Dendritic cell treated with granulocyte-macrophage colony-stimulating factor and Interleukin-4, amounts not matched to agents 40 ng/mL and 50 ng/mL, for 4 days (primary cell): ENCODE measurements around the gene STXBP5L.
"Not testable (repeated sequence)": the region's sequence is repeated elsewhere in the genome, so short reads cannot be mapped to it uniquely, and the experiment has no call there.

ENCODE experiments used
- H3K27ac Mint-ChIP-seq: one replicate; pipeline ENCODE4 v1.8.0; 2022; ENCODE audit warnings: mild to moderate bottlenecking, mixed read lengths
- H3K27me3 Mint-ChIP-seq: one replicate; pipeline ENCODE4 v1.8.0; 2022; ENCODE audit warnings: mild to moderate bottlenecking, mixed read lengths
- H3K36me3 Mint-ChIP-seq: one replicate; pipeline ENCODE4 v1.8.0; 2022; ENCODE audit warnings: low read depth, mixed read lengths
- H3K4me1 Mint-ChIP-seq: one replicate; pipeline ENCODE4 v1.8.0; 2022; ENCODE audit warnings: low read depth, mixed read lengths
- H3K4me3 Mint-ChIP-seq: one replicate; pipeline ENCODE4 v1.8.0; 2022; ENCODE audit warnings: mild to moderate bottlenecking, moderate library complexity, mixed read lengths
- H3K9me3 Mint-ChIP-seq: one replicate; pipeline ENCODE4 v1.8.0; 2022; ENCODE audit warnings: mixed read lengths
- intact Hi-C: fragments of 100-400 bp; cut with micrococcal nuclease; formaldehyde crosslinking; loops from one replicate; pipeline ENCODE4 v1.15.0; 2022

The STXBP5L gene

GRCh38 chr3:121228971-121229370 is 321.0 kb downstream of the STXBP5L start:
- Mint-ChIP-seq H3K27ac (no peak overlapping the region), H3K27me3 (no peaks in the 10 kb centered on the region), H3K4me1 (no peaks in the 10 kb centered on the region), H3K4me3 (no peak overlapping the region), H3K36me3 (no peaks in the 10 kb centered on the region), H3K9me3 (no peaks in the 10 kb centered on the region)
- intact Hi-C loops: no loop called here

GRCh38 chr3:121230194-121230593 is 322.2 kb downstream of the STXBP5L start:
- H3K4me3 Mint-ChIP-seq, intact Hi-C loops, H3K4me1 Mint-ChIP-seq, H3K27ac Mint-ChIP-seq, H3K27me3 Mint-ChIP-seq, H3K9me3 Mint-ChIP-seq, H3K36me3 Mint-ChIP-seq: not testable (repeated sequence)

GRCh38 chr3:121231872-121232271 is 323.9 kb downstream of the STXBP5L start:
- Mint-ChIP-seq H3K27ac (no peak overlapping the region), H3K27me3 (no peaks in the 10 kb centered on the region), H3K36me3 (no peaks in the 10 kb centered on the region), H3K4me1 (no peaks in the 10 kb centered on the region), H3K4me3 (no peak overlapping the region), H3K9me3 (no peaks in the 10 kb centered on the region)
- intact Hi-C loops: no loop called here

- Mint-ChIP-seq H3K4me1 (no peaks in the 10 kb centered on the region), H3K9me3 (no peaks in the 10 kb centered on the region), H3K27ac (no peak overlapping the region), H3K27me3 (no peaks in the 10 kb centered on the region), H3K4me3 (no peak overlapping the region), H3K36me3 (no peaks in the 10 kb centered on the region)
- intact Hi-C loops: no loop called here
Measured at GRCh38 chr3:121232309-121233225, 324.6 kb downstream of the STXBP5L start.

GRCh38 chr3:121243208-121243607 is 335.2 kb downstream of the STXBP5L start:
- no peaks in the 10 kb centered on the region for H3K27me3 Mint-ChIP-seq
- no peak overlapping the region for H3K27ac Mint-ChIP-seq
- no peaks in the 10 kb centered on the region for H3K9me3 Mint-ChIP-seq
- H3K36me3 Mint-ChIP-seq: no peaks in the 10 kb centered on the region
- H3K4me1 Mint-ChIP-seq: no peaks in the 10 kb centered on the region
- H3K4me3 Mint-ChIP-seq: no peak overlapping the region
- intact Hi-C loops: no loop called here

GRCh38 chr3:121252676-121253075 is 344.7 kb downstream of the STXBP5L start:
- no peak overlapping the region for H3K27ac Mint-ChIP-seq
- no peaks in the 10 kb centered on the region for H3K36me3 Mint-ChIP-seq
- no peaks in the 10 kb centered on the region for H3K4me1 Mint-ChIP-seq
- H3K9me3 Mint-ChIP-seq: peaks cover 6% of the 10 kb centered on the region
- intact Hi-C loops: no loop called here
- no peak overlapping the region for H3K4me3 Mint-ChIP-seq
- H3K27me3 Mint-ChIP-seq: no peaks in the 10 kb centered on the region

- H3K4me1 Mint-ChIP-seq: no peaks in the 10 kb centered on the region
- no peak overlapping the region for H3K4me3 Mint-ChIP-seq
- no peak overlapping the region for H3K27ac Mint-ChIP-seq
- no peaks in the 10 kb centered on the region for H3K36me3 Mint-ChIP-seq
- intact Hi-C loops: no loop called here
- peaks cover 31% of the 10 kb centered on the region for H3K9me3 Mint-ChIP-seq
- no peaks in the 10 kb centered on the region for H3K27me3 Mint-ChIP-seq
Measured at GRCh38 chr3:121269389-121269788, 361.4 kb downstream of the STXBP5L start.

GRCh38 chr3:121274411-121274810 is 366.4 kb downstream of the STXBP5L start:
- intact Hi-C loops: no loop called here
- H3K27ac Mint-ChIP-seq: no peak overlapping the region
- no peaks in the 10 kb centered on the region for H3K27me3 Mint-ChIP-seq
- H3K36me3 Mint-ChIP-seq: no peaks in the 10 kb centered on the region
- H3K4me3 Mint-ChIP-seq: no peak overlapping the region
- no peaks in the 10 kb centered on the region for H3K4me1 Mint-ChIP-seq
- peaks cover 34% of the 10 kb centered on the region for H3K9me3 Mint-ChIP-seq

GRCh38 chr3:121295452-121295851 is 387.4 kb downstream of the STXBP5L start:
- Mint-ChIP-seq H3K4me1 (no peaks in the 10 kb centered on the region), H3K36me3 (no peaks in the 10 kb centered on the region), H3K4me3 (no peak overlapping the region), H3K9me3 (no peaks in the 10 kb centered on the region), H3K27ac (no peak overlapping the region), H3K27me3 (no peaks in the 10 kb centered on the region)
- intact Hi-C loops: no loop called here

- Mint-ChIP-seq H3K36me3 (no peaks in the 10 kb centered on the region), H3K27ac (no peak overlapping the region), H3K27me3 (no peaks in the 10 kb centered on the region), H3K4me3 (no peak overlapping the region), H3K9me3 (no peaks in the 10 kb centered on the region), H3K4me1 (no peaks in the 10 kb centered on the region)
- intact Hi-C loops: no loop called here
Measured at GRCh38 chr3:121295979-121296378, 388.0 kb downstream of the STXBP5L start.

GRCh38 chr3:121324320-121324719 is 416.3 kb downstream of the STXBP5L start:
- no peaks in the 10 kb centered on the region for H3K36me3 Mint-ChIP-seq
- intact Hi-C loops: no loop called here

GRCh38 chr3:121330118-121330517 is 422.1 kb downstream of the STXBP5L start:
- Mint-ChIP-seq H3K36me3 (no peaks in the 10 kb centered on the region), H3K27me3 (no peaks in the 10 kb centered on the region), H3K4me1 (no peaks in the 10 kb centered on the region), H3K4me3 (no peak overlapping the region), H3K27ac (no peak overlapping the region), H3K9me3 (peaks cover 6% of the 10 kb centered on the region)
- intact Hi-C loops: no loop called here

More at GRCh38 chr3:121324320-121324719, 416.3 kb downstream of the STXBP5L start:
- Mint-ChIP-seq H3K9me3 (no peaks in the 10 kb centered on the region), H3K4me1 (no peaks in the 10 kb centered on the region), H3K27me3 (no peaks in the 10 kb centered on the region), H3K4me3 (no peak overlapping the region), H3K27ac (no peak overlapping the region)

- H3K27ac Mint-ChIP-seq: no peak overlapping the region
Measured at GRCh38 chr3:121330634-121331033, 422.6 kb downstream of the STXBP5L start.

GRCh38 chr3:121355960-121356359 is 448.0 kb downstream of the STXBP5L start:
- H3K27me3 Mint-ChIP-seq, intact Hi-C loops, H3K27ac Mint-ChIP-seq, H3K4me1 Mint-ChIP-seq, H3K36me3 Mint-ChIP-seq, H3K4me3 Mint-ChIP-seq: not testable (repeated sequence)
- H3K9me3 Mint-ChIP-seq: peaks cover 40% of the 10 kb centered on the region

More at GRCh38 chr3:121330634-121331033, 422.6 kb downstream of the STXBP5L start:
- Mint-ChIP-seq H3K27me3 (no peaks in the 10 kb centered on the region), H3K36me3 (no peaks in the 10 kb centered on the region), H3K9me3 (peaks cover 6% of the 10 kb centered on the region), H3K4me1 (no peaks in the 10 kb centered on the region), H3K4me3 (no peak overlapping the region)
- intact Hi-C loops: no loop called here
